GM12874 (cell line): ENCODE results near the gene CAPZB.

Source experiments
- TF ChIP-seq, protein P1 (sequence below): IDR thresholded peaks from 2 replicates; pipeline ENCODE4 v1.5.1; 2011; ENCODE audit warnings: low read depth, mild to moderate bottlenecking, control low read depth, low read length, moderate library complexity; ENCODE audit not compliant: insufficient read depth

CAPZB gene

DNA sequence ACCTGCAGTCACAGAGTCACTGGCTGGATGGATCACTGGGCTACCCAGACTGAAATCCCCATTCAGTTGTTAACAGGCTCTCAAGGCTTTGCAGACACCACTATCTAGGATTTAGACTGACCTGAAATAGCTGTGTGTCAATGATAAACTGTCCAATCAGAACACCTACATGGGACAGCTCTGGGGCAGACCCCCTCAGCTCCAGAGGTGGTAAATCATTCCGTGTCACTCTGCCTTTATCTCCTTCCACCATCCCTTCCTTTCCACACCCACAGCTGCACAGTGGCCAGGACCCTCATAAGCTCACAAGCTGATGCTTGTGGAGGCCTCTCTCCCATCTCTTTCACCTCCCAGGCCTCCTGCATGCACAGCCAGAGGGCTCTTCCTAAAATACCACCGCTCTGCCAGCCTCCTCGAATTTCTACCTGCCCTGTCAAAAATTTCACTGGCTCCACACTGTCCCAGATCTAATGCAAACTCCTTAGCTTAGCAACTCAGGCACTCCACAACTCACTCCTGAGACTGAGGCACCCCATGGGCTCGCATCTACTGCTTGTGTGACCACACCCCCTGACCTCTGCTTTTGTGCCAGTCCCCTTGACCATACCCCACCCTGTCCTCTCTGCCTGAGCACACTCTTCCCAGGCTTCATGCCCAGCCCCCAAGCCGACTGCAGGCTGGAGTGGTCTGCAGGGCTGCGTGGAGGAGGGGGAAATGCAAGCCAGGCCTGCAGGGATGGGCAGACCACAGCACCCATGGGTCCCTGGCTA, 5.8 kb downstream of the CAPZB start:
- TF ChIP-seq, protein P1, sequence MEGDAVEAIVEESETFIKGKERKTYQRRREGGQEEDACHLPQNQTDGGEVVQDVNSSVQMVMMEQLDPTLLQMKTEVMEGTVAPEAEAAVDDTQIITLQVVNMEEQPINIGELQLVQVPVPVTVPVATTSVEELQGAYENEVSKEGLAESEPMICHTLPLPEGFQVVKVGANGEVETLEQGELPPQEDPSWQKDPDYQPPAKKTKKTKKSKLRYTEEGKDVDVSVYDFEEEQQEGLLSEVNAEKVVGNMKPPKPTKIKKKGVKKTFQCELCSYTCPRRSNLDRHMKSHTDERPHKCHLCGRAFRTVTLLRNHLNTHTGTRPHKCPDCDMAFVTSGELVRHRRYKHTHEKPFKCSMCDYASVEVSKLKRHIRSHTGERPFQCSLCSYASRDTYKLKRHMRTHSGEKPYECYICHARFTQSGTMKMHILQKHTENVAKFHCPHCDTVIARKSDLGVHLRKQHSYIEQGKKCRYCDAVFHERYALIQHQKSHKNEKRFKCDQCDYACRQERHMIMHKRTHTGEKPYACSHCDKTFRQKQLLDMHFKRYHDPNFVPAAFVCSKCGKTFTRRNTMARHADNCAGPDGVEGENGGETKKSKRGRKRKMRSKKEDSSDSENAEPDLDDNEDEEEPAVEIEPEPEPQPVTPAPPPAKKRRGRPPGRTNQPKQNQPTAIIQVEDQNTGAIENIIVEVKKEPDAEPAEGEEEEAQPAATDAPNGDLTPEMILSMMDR, result no peak

DNA sequence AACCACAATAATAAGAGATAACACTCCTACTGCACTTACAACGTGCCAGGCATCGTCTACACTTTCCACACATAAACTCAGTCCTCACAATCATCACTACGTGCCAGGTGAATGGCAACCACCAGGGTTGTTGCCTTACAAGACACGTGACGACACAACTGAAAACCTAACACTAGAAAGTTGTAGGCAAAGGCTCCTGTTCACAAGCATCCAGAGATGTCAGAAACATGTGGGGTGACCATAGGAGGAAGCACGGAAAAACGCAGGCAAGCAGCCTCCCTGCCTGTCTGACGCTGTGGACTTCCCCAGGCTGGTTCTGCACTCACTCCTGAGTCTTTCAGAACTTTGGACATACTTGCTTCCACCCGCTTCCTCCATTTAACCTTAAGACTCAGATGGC, 7.0 kb downstream of the CAPZB start:
- TF ChIP-seq, protein P1, result no peak

DNA sequence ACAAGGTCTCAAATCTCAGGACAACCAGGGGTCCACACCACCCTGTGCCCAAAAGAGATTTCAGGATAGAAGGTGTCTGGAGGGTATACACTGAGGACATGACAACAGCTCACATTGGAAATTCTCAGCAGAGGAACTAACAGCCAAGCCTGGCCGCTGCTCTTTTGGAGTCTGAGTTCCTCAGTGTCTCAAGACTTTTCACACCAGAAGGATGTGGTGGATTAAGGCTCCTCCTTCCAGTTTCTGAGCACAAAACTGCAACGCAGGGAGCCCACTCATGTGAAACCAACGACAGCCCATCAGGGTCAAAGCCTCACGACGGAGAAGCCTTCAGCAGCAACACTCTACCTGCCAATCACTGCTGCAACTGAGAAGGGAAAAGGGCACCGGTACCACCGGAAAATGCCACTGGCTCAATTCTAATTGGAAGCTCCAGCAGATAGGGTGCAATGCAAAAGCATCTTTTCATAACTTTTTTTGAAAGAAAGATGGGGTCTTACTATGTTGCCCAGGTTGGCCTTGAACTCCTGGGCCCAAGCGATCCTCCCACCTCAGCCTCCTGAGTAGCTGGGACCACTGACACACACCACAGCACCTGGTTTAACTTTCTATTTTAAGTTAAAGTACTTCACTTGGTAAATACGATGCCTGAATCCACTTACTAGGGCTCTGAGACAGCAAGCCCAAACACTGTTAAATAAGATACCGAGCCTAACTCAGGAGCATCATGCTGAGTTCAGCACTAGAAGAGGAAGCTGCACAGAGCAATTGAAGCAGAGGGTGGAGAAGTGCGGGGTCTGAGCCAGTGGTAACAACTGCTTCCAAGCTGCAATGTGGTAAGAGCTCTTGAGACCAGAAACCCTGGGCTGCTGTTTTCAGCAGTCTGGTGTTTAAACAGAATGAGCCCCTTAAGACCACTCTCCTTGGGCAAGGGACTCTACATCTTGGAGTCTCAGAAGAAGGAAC, 7.8 kb downstream of the CAPZB start:
- TF ChIP-seq, protein P1, result no peak

GRCh38 chr1:19476450-19477190, 8.7 kb downstream of the CAPZB start:
- TF ChIP-seq, protein P1, result no peak

GRCh38 chr1:19475296-19475695, 10.0 kb downstream of the CAPZB start:
- TF ChIP-seq, protein P1, result no peak

DNA sequence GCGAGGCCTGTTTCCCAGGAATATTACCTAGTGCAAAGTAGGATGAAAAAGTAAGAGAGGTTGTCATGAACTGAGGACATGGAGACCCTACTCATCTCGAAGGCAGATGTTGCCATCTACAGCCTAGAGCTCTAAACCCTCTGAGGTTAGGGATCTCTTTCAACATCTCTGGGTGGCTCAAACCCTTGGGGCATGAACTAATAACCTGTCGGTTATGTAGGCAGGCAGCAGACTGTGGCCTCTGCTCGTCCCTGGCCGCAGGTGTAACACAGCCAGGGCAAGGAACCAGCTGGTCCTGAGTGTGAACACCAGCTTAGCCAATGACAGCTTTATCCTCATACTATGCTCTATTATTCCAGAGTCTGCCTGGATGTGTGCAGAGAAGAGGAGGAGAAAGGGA, 13.2 kb downstream of the CAPZB start:
- TF ChIP-seq, protein P1, result no peak

DNA sequence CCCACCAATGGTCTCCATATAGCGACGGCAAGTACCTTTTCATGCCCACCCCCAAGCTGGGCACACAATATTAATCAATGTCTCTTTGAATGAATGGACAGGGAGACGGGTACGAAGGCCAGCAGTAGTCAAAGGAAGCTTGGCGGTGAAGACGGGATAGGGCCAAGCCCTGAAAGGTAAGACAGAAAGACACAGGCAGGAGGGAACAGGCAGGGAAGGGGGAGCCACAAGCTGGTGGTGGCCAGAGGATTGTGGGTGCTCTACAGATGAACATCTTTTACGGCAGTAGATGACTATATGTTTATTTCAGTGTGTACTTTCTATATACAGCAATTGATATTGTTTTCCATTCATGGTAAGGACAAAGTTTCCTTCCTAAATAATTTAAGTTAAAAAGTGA, 16.3 kb downstream of the CAPZB start:
- TF ChIP-seq, protein P1, result no peak
